Measurements from ENCODE around the gene TMED6.

Gene TMED6

DNA sequence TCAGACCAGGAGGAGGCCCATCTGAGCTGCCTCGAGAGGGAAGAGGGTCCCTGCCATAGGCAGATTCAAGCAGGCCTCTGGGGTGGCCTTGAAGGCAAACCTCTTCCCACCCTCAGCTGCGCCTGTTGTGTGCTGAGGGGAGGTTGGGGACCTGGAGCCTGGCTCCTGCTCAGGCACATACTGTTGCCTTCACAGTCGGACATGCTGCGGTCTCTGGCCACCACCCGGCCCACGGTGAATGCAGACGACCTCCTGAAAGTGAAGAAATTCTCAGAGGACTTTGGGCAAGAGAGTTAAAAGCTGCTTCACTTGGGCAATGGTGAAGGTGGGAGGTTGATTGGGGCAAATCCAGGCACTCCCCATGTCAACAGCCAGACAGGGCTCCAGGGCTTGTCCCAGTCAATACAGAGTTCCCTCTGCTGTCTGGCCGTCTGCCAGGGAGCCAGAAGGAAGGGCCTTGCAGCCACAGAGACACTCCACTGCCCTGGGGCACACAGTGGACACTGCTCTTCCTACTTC is 27.5 kb downstream of the TMED6 start:
- DNase-seq (ENCODE audit: low read depth, low spot score), result no peak

DNA sequence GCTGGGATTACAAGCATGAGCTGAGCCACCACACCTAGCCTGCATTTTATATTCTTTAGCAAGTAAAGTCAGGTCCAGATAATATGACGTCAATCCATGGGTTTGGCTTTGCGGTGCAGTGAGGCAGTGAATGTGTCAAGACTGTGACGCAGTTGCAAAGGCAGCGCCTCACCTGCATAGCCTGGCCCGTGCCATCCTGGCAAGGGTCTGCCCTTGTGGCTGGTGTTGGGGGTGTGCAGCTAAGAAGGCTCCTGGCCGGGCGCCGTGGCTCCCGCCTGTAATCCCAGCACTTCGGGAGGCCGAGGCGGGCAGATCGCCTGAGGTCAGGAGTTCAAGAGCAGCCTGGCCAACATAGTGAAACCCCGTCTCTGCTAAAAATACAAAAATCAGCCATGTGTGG is 28.2 kb downstream of the TMED6 start:
- DNase-seq (ENCODE audit: low read depth, low spot score), result no peak

DNA sequence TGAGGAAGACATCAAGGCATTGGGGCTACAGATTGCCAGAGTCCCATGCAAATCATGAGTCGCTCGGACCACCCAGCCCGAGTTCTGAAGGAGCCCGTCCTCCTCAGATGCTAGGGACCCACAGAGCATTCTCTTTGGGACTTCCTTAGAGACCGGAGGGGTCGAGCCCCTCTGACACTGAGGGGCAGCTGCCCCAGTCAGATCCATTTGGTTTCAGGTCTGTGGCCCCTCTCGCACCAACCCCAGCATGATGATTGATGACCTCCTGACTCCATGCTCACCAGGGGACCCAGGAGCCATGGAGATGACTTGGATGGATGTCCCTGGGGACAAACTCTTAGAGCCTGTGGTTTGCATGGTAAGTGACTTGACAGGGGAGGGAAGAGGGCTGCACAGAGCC is 29.2 kb downstream of the TMED6 start:
- DNase-seq (ENCODE audit: low read depth, low spot score), result no peak

DNA sequence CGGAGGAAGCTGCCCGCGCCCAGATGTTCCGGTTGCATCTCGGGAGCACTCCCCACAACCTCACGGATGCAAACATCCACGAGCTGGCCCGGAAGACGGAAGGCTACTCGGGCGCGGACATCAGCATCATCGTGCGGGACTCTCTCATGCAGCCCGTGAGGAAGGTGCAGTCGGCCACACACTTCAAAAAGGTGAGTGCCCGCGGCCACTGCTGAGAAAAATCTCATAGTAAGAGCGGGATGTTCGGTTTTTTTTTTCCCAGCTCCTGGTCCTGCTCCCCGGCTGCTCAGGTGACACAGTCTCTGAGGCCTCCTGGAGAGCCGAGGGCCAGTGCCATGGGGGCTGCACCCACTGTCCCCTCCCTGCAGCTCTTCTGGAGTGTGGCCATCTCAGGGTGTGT is 30.5 kb downstream of the TMED6 start:
- no peak for DNase-seq (ENCODE audit: low read depth, low spot score)

DNA sequence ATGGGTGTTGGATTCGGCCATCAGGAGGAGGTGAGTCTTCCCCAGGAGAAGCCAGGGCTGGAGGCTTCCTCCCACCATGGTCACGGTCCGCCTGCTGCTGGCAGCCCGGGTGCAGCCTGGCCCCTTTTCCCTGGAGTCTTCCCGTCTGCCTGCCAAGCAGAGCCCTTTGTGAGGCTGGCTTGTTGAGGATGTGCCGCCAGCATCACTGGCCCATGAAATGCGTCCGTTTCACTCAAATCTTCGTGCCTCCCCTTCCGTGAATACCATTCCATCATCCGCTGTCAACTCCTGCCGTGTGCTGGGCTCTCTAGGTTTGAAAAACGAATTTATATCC is 30.9 kb downstream of the TMED6 start:
- no peak for DNase-seq (ENCODE audit: low read depth, low spot score)

DNA sequence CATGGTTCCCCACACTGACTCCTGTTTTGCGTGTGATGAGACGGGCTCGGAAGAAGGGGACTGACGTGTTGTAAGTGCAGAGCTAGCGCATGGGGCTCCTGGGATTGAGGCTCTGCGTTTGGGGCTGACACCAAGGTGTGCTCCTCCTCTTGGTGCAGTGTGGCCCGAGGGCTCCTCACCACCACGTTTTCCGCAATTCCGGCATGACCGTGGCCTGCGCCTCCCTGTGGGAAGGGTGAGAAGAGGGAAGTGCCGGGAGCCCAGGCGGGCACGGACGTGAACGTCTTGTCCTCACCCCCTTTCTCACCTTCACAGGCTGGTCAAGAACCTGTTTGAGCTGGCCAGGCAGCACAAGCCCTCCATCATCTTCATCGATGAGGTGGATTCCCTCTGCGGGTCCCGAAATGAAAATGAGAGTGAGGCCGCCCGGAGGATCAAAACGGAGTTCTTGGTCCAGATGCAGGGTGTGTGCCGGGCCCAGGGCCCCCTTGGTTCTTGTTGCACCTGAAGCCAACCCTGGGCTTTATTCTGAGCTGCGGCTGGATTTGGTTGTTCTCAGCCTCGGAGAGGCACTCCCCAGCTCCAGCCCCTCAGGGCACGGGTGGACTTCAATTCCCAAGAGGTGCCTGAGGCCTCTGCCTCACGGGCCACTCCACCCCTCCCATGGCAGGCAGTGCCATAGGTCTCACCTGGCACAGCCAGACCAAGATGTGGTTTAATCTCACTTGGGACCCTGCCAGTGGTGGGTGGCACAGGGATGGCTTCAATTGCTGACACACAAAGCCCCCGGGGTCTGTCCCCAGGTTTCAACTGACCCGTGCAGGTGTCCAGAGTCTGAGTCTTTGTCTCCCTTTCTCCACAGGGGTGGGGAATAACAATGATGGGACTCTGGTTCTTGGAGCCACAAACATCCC is 31.5 kb downstream of the TMED6 start:
- DNase-seq (ENCODE audit: low read depth, low spot score), result no peak

DNA sequence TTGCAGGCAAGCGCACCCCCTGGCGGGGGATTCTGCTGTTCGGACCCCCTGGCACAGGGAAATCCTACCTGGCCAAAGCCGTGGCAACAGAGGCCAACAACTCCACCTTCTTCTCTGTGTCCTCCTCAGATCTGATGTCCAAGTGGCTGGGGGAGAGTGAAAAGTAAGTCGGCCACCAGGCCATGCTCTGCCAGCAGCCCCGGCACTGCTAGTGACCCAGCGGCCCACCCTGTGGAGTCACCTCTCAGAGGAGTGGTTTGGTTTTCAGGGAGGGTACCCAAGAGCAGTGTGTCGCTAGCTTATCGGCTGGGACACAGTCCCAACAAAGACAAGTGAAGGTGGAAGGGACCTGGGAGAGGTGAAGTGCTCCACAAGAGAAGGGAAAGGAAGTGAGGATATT is 32.2 kb downstream of the TMED6 start:
- no peak for DNase-seq (ENCODE audit: low read depth, low spot score)

DNA sequence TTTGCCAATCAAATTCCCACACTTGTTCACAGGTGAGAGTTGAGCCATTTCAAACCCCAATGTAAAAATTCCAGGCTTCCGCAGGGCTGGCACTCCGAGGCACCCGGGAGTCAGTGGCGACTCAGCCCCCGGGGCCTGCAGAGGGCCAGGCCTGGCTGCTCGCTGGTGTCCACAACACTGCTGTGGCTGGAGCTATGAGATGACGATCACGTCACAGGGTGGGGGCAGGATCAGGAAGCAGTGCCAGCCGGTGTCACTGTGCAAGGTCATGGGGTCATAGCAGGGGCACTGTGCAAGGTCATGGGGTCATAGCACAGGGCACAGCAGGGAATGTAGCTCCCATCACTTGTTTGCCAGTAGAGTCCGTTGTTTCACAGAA is 32.7 kb downstream of the TMED6 start:
- DNase-seq (ENCODE audit: low read depth, low spot score), result no peak

DNA sequence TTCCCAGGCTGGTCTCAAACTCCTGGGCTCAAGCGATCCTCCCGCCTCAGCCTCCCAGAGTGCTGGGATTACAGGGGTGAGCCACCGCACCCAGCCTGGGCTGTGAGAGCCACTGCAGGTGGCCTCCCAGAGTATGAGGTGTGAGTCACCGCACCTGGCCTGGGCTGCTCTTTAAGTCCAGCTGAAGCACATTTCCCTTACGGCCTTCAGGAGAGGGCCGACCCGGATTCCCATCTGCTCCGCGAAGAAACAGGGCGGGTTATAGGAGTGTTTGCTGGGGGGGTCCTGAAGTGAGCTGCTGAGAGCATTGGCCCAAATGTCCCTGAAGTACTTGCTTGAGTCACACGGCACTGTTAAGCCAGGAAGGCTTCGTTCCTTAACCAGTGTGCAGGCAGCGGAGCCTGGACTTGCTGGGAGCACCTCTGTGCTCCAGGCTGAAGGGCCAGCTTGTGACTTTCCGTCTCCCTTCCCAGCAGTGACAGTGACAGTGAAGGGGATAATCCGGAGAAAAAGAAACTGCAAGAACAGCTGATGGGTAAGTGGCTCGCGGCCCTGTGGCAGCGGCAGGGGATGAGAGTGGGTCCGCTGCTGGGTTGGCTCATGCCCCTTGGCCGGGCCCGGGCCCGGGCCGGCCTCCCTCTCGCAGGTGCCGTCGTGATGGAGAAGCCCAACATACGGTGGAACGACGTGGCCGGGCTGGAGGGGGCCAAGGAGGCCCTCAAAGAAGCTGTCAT is 33.2 kb downstream of the TMED6 start:
- DNase-seq (ENCODE audit: low read depth, low spot score), result no peak

DNA sequence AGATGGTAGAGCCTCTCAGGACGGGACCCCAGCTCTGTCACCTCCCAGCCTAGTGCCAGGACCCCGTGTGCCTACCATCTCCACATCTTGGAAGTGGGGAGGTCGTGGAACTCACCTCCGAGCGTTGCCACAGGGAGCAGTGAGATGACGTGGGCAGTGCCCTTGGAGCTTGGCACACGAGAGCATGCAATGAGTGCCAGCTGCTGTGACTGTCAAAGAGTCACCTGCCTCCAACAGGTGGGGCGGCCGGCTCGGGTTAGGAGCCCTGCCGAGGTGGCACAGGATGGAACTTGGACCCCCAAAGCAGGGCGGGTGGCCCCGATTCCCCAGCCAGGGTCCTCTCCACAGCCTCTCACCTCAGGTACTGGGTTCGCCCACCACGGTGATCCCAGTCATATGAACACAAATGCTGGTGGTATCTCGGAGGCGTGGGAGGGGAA is 35.0 kb downstream of the TMED6 start:
- no peak for DNase-seq (ENCODE audit: low read depth, low spot score)

DNA sequence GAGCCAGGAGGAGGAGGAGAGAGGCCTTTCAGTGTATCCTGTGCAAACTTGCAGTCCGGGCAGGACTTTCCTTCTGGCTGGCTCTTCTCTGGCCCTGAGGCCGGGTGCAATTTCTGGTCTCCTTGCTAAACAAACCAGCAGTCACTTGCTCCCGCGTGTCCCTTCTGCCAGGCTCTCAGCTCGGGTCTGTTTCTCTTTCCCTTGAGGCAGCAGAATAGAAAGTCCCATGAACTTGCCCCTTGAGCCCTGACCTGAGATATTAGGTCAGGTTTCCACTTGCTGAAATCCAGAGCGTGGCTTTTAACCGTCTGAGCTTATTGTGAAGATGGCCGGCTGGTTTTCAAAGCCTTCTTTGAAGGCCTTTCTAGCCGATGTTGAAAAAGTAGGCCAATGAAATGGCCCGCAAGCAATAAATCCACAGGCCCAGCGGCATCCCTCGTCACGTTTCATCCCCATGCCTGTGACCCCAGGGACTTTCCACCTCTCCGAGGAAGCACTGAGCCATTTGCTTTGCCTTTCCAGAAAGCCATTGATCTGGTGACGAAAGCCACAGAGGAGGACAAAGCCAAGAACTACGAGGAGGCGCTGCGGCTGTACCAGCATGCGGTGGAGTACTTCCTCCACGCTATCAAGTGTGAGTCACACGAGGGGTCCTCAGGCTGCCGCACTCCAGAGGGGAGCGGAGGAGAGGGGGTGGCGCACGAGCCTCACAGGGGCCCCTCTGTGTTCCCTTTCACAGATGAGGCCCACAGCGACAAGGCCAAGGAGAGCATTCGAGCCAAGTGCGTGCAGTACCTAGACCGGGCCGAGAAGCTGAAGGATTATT is 35.9 kb downstream of the TMED6 start:
- no peak for DNase-seq (ENCODE audit: low read depth, low spot score)

DNA sequence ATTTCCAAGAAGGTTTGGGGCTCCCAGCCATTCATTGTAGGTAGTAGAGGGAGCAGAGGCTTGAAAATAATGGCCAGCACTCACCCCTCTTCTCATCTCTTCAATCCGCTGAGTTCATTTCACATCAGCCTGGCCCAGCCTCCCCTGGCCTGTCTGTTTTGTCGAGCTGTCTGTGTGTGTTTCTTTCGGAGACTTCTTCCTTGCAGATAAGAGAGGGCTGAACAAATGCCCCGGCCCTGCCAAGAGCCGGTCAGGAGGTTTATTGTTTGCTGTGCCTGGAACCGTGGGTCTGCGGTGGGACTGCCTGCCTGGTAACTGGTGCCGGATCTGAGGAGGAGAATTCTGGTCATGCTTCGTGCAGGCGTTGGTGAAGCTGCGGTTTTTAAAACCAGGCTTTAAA is 37.1 kb downstream of the TMED6 start:
- no peak for DNase-seq (ENCODE audit: low read depth, low spot score)

DNA sequence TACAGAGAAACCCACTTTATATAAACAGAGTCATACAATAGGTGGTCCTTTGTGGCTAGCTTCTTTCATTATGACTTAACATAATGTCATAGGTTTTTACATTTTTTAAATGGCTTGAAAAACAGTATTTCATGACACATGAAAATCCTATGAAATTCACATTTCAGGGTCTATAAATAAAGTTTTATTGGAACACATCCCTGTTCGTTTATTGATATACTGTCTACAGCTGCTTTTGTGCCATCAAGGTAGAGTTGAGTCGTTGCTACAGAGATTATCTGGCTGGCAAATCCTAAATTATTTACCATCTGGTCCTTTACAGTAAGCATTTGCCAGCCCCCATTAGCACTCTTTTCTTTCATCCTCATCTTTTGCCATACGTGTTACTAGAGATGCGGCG is 38.1 kb downstream of the TMED6 start:
- no peak for DNase-seq (ENCODE audit: low read depth, low spot score)

DNA sequence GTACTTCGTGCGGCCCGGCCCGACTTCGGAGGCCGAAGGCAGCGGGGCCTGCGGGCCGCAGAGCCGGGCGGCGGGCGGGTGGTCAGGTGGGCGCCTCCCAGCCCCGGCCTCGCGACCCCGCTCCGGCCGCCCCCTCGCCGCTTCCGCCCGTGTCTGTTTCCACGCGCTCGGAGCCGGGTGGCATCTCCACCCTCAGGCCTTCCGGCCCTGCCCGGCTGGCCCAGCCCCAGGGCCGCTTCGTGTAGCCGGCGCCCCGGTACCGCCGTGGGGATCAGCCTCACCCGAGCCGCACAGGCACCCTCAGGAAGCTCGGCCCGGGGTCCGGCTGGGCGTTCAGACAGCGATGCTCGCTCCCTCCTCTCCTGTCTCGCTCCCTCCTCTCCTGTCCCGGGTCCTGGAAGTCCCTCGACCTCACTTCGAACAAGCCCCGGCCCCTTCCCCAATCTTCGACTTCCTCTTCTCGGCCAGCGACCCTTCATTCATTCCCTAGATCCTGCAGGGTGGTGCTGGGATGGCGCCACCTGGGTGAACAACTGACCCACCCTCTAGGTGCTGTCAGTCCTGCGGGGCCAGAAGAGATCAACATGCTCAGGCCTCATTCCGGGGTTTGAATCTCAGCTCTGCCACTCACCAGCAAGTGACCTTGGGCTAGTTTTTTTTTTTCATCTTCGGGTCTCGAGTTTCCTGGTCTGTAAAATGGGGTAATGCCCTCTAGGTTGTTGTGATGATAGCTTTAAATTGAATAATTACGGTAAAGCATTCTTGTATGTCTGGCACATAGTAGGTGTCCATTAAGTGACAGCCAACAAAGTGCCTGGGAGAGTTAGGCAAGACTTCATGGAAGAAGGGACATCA is 39.8 kb downstream of the TMED6 start:
- DNase-seq (ENCODE audit: low read depth, low spot score), result no peak

DNA sequence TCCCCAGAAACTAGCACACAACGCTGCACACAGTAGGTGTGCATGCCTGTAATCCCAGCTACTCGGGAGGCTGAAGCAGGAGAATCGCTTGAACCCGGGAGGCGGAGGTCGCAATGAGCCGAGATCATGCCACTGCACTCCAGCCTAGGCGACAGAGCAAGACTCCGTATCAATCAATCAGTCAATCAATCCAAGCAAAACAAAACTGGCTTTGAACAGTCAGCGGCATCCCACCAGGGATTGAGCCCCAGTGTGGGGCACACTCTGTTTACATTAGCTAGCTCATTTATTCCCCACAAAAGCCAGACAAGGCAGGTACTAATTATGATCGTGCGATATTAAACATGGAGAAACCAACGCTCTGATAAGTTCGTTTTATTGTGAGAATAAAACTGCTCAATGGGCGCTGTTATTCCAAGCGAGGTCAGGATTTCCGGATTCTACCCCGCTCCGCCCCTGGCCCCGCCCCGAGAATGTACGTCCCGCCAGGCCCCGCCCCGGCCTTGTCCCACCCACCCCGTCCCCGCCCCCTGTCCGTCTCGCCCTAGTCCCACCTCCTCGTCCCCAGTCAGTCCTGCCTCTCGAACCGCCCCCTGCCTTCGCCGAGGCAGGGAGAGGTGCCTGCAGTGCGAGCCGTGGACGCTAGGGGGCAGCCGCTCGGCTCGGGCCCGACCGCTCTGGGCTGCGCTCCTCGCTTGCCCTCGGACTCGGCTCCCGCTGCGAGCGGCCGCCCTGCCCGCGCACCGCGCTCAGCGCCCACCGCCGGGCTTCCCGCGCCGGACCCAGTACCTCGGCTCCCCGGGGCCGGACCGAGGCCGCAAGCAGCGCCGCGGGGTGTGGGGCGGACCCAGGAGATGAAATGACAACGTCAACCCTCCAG is 40.7 kb downstream of the TMED6 start, which contains the start of gene VPS4A:
Gene VPS4A, plus strand, starts transcription at position 698 of the 880 bp plus-strand sequence. Its CDS starts 162 bp downstream, at position 860.
- peak; percentile 91 for DNase-seq (ENCODE audit: low read depth, low spot score)

DNA sequence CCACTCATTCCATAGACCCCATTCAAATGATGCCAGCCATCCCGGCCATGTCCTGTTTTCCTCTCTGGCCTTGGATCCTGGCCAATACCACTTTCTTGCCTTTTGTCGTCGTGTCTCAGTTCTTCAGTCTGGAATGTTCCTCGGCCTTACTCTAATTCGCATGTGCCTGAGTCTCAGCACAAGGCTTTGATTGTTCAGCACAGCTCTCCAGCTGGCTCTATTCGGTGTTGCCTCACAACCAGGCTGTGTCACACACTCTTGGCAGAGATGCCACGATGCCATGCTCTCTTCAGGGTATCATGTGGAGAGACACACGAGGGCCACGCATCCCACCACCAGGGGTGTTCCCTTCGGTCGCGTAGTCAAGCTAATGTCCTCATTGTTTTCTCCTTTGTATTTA is 42.3 kb downstream of the TMED6 start:
- DNase-seq (ENCODE audit: low read depth, low spot score), result no peak

DNA sequence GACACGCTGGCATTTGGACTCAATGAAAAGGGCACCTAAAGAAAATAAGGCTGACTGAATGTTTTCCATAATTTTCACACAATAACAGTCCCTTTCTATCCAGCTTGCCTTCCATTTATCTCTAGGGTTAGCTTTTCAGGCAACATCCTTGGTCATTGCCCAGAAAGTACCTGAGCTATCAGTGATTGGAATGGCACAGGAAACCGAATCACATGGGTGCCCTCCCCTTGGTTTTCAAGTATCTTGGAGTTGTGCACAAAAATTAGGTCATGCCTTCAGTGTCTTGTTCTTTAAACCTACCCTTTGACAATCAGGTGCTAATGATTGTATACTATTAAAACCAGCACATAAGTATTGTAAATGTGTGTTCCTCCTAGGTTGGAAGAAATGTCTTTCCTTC is 43.7 kb downstream of the TMED6 start:
- DNase-seq (ENCODE audit: low read depth, low spot score), result no peak

DNA sequence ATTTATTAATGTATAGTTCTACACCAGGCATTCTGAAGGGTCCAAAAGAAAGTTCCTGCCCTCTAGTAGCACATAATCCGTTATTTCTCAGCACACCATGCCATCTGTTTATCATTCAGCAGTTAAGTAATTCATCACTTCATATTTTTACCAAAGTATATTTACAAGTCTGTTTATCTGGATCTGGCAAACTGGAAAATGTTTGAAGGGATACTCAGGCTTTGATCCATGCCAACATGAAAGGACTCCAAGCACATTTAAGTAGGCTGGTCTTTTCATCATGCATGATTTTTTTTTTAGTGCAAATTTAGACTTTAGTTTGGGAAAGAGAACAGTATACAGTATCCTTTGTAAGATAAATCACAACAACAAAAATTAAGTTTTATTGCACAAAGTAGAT is 44.5 kb downstream of the TMED6 start:
- DNase-seq (ENCODE audit: low read depth, low spot score), result no peak

DNA sequence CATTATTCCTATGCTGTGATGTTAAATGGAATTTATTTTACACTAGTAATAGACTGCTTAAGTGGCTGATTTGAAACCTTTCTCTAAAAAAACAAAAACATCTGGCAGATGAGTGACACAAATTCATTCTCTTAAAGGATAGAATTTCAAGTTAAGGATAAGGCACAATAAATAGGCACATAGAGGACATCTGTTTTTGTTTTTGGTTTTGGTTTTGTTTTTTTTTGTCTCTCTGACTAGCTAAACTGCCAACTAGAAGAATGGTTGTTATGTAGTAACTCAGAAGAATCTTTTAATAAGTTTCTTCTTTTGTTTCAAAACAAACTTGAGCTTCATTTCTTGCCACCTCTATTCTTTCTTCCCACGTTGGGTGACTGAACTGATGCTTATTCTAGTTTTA is 45.6 kb downstream of the TMED6 start:
- no peak for DNase-seq (ENCODE audit: low read depth, low spot score)

DNA sequence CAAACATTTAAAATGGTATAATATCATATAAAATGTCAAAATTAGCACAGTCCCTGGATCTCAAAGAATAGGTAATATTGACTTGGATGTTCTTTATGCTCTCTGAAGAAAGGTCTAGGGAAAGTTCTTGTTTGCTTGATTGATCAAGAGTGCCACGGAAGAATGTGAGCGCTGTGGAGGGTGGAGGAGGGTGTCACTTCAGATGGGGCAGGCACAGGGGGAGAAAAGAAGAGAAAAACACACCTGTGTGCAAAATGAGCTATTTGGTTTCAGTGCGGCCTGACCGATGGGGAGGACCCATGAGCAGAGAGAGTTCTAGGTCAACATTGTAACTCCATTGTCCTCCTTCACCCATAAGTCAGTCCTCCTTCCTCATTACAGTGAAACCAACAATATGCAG is 49.3 kb downstream of the TMED6 start:
- DNase-seq (ENCODE audit: low read depth, low spot score), result no peak
